Neural crest cell (in vitro differentiated cells): Measurements from ENCODE around the gene SYNM. TPM values are rescaled to one million over a fixed set of nuclear protein-coding genes. Genes with fewer than 3 reads are reported as not detected.

ENCODE experiments used
- DNase-seq: peaks from one replicate; pipeline ENCODE4 v3.0.0; 2021; ENCODE audit warnings: low read depth, mixed read lengths, low spot score
- H3K27ac Mint-ChIP-seq: one replicate; pipeline ENCODE4 v1.8.0; 2021; ENCODE audit warnings: mild to moderate bottlenecking, mixed read lengths; ENCODE audit not compliant: unreplicated experiment
- H3K27me3 Mint-ChIP-seq: 2 replicates; pipeline ENCODE4 v1.8.0; 2021; ENCODE audit warnings: low read depth, mild to moderate bottlenecking, mixed read lengths
- H3K36me3 Mint-ChIP-seq: 2 replicates; pipeline ENCODE4 v1.8.0; 2021; ENCODE audit warnings: low read depth, mild to moderate bottlenecking, mixed read lengths
- H3K4me1 Mint-ChIP-seq: 2 replicates; pipeline ENCODE4 v1.8.0; 2021; ENCODE audit warnings: mixed read lengths
- H3K4me3 Mint-ChIP-seq: one replicate; pipeline ENCODE4 v1.8.0; 2021; ENCODE audit warnings: mild to moderate bottlenecking, mixed read lengths
- H3K9me3 Mint-ChIP-seq: 2 replicates; pipeline ENCODE4 v1.8.0; 2021; ENCODE audit warnings: mixed read lengths
- CTCF ChIP-seq: fragments of 200-600 bp; sonication (generic); conservative IDR thresholded peaks from 2 replicates; pipeline ENCODE4 v1.5.0; 2021; ENCODE audit warnings: antibody characterized with exemption, mild to moderate bottlenecking
- total RNA-seq: library from RNA; stranded (reverse); gene quantifications from 2 replicates; pipeline ENCODE4 v1.2.1, GENCODE V29; 2021

The SYNM gene
- total RNA-seq, 1 donor from 2014 or later = 3.1 TPM

- Mint-ChIP-seq H3K9me3 (no peaks in the 10 kb centered on the region), H3K4me3 (peak overlapping the region; percentile 44), H3K36me3 (peaks cover 11% of the 10 kb centered on the region), H3K27me3 (no peaks in the 10 kb centered on the region), H3K4me1 (peaks cover 10% of the 10 kb centered on the region), H3K27ac (no peak overlapping the region)
- DNase-seq = no peak
- TF ChIP-seq CTCF = no peak
Measured at GRCh38 chr15:99148851-99149276, 44.0 kb downstream of the SYNM start.

- H3K27ac Mint-ChIP-seq = no peak overlapping the region
- no peak for DNase-seq
- no peak overlapping the region for H3K4me3 Mint-ChIP-seq
- H3K9me3 Mint-ChIP-seq = no peaks in the 10 kb centered on the region
- no peak for TF ChIP-seq CTCF
- H3K27me3 Mint-ChIP-seq = no peaks in the 10 kb centered on the region
- H3K36me3 Mint-ChIP-seq = peaks cover 12% of the 10 kb centered on the region
- H3K4me1 Mint-ChIP-seq = peaks cover 7% of the 10 kb centered on the region
Measured at GRCh38 chr15:99149366-99149765, 44.5 kb downstream of the SYNM start.

- Mint-ChIP-seq H3K9me3 (no peaks in the 10 kb centered on the region), H3K36me3 (peaks cover 15% of the 10 kb centered on the region), H3K27me3 (no peaks in the 10 kb centered on the region), H3K4me3 (no peak overlapping the region), H3K4me1 (peaks cover 7% of the 10 kb centered on the region), H3K27ac (no peak overlapping the region)
- no peak for TF ChIP-seq CTCF
- no peak for DNase-seq
Measured at GRCh38 chr15:99151156-99151555, 46.3 kb downstream of the SYNM start.

GRCh38 chr15:99153026-99153535 lies 48.2 kb downstream of the SYNM start:
- H3K4me1 Mint-ChIP-seq = peaks cover 7% of the 10 kb centered on the region
- H3K36me3 Mint-ChIP-seq = peaks cover 13% of the 10 kb centered on the region
- TF ChIP-seq CTCF = no peak
- H3K4me3 Mint-ChIP-seq = no peak overlapping the region
- no peaks in the 10 kb centered on the region for H3K27me3 Mint-ChIP-seq
- no peak for DNase-seq
- no peaks in the 10 kb centered on the region for H3K9me3 Mint-ChIP-seq
- H3K27ac Mint-ChIP-seq = no peak overlapping the region

- no peaks in the 10 kb centered on the region for H3K27me3 Mint-ChIP-seq
- H3K27ac Mint-ChIP-seq = no peak overlapping the region
- H3K36me3 Mint-ChIP-seq = peaks cover 19% of the 10 kb centered on the region
- no peak overlapping the region for H3K4me3 Mint-ChIP-seq
- DNase-seq = no peak
- TF ChIP-seq CTCF = no peak
- peaks cover 2% of the 10 kb centered on the region for H3K9me3 Mint-ChIP-seq
- peaks cover 4% of the 10 kb centered on the region for H3K4me1 Mint-ChIP-seq
Measured at GRCh38 chr15:99154271-99154670, 49.4 kb downstream of the SYNM start.
